OCI-M2 (cell line): ENCODE data around the gene PRKCA.
"Not testable (repeated sequence)": the region's sequence is repeated elsewhere in the genome, so short reads cannot be mapped to it uniquely, and the experiment has no call there.

Source experiments
- DNase-seq: peaks from one replicate; lab custom pipeline; 2025; ENCODE audit not compliant: unreplicated experiment; lab: John Stamatoyannopoulos, UW

Gene PRKCA

DNA sequence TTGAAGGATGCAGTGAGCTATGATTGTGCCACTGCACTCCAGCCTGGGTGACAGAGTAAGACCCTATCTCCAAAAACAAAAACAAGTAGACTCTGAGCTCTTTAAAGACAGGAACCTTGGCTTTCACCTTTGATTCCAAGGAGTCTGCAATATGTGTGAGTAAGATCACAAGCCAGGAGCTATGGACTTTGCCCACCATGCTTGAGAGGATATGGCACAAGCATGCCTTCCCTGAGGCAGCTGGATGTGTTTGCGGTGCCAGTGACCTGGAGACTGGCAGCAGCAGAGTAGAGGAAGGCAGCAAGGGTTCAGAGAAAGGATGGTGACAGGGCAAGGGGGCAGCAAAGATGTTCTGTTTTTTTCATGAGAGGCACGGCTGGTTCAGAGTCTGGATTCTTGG, 14.5 kb upstream of the PRKCA start:
- DNase-seq: no peak

DNA sequence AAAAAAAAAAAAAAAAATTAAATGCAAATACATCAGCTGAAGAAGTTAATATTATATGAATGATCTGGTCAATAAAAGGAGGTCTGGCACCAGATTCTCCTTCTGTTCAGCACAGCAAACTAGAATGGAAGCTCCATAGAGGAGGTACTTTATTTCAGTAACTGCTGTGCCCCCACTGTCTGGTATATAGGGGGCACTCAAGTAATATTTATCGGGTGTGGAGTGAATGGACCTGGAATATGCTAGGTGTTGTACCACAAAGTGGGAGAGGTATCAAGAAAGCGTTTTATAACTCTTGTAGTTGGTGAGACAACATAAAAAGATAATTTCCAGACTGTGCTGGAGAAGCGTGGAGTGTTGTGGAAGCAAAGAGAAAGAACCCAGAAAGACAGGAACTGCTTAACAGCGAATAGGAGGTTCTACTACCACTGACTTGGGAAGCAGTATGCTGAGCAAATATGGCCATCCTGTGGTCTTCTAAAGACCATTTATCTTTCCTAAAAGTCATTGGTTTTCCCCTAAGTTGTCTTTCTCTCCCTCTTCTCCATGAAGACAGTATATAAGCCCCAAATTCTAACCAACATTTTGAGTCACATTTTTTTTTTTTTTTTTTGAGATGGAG, 12.2 kb upstream of the PRKCA start:
- DNase-seq: no peak

DNA sequence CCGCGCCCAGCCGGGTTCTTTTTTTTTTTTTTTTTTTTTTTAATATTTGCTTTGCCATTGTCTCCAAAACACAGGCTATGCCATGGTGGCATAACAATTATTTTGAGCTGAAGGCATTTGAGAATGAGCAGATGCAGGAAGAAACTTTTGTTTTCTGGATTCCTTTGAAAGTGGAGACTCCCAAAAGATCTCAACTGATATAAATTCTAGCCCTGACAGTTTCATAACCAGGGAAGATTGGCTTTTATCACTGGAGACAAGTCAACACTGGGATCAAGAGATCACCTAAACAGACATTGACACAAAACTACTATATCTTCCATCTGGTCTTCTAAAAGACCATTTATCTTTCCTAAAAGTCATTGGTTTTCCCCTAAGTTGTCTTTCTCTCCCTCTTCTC, 10.1 kb upstream of the PRKCA start:
- no peak for DNase-seq

DNA sequence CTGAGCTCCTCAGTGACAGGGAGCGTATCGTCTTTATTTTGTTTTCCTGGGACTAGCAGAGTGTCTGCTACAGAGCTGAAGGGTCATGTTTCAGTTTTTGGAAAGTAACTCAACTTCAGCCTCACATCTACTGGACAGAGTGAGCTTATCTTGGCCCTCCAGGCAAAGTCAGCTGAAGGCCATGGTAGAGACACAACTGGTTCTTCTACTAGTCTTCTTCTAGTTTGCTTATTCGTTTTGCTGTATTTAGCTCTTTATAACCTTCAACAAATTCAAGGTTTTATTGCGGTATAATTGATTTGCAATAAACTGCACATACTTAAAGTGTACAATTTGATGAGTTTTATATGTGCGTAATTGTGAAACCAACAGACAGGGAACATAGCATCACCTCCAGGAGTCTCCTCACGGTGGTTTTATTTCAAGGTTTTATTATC, 6.1 kb upstream of the PRKCA start:
- DNase-seq: no peak

DNA sequence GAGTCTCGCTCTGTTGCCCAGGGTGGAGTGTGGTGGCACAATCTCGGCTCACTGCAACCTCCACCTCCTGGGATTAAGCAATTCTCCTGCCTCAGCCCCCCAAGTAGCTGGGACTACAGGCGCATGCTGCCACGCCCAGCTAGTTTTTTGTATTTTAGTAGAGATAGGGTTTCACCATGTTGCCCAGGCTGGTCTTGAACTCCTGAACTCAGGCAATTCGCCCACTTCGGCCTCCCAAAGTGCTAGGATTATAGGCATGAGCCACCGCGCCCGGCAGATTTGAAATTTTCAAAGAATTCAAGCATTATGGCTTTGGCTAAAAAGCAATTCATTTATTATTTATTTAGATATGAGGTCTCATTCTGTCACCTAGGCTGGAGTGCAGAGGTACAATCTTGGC, 5.0 kb upstream of the PRKCA start:
- DNase-seq: not testable (repeated sequence)

DNA sequence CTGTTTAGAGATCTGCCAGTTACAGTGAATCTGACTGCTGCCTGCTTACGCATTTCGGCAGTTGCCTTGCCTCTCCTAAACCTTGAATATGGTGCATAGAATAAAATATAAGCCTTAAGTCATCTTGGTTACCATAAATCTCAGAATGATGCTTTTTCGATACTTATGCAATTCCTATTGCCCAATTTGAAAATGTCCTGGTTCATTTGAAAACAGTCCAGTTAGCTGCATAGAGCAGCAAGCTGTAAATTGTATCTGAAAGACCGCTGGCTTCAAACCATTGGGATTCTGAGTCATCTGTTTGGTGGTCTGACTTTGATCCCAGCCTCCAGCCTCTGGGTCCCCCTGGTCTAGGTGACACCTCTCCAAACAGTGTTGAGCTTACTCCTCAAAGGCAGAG, 2.7 kb upstream of the PRKCA start:
- DNase-seq: no peak

DNA sequence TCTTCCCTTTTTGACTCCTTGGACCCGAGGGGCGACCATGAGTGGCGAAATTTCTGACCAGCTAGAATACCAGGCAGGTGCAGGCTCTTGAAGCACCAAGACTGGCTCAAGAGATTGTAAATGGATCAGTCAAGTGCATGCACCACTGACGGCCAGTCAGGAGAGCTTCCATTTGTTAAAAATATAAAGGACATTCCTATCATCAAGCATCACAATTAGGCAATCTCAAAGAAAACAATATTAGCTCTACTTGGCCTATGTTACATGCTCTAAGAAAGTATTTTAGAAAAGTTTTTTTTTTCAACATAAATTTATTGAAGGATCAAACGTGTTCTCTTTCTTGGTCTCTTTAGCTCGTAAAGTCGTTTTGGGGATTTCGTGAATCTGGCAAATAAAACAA, 1.5 kb upstream of the PRKCA start:
- DNase-seq: no peak

DNA sequence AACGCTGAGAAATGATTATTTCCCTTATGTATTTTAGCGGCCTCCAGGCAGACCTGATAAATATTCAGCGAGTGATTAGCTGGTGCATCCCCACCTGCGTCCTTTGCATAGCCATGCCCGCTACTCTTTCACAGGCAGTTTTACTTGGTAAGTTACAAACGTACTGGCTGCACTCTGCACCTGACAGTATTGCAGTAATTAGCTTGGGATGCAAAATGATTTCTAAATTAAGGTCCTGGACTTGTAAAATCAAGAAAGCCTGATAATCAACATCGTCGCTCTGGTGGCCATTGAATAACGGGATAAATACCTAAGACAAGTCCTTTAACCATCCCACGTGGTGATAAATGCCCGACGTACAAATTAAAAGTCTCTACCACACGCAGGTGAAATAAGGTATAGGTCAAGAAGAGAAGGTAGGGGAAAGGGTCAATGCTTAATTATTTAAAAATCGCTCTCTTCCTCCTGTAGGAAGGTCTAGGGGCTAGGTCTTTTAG, 998 bp upstream of the PRKCA start:
- no peak for DNase-seq

DNA sequence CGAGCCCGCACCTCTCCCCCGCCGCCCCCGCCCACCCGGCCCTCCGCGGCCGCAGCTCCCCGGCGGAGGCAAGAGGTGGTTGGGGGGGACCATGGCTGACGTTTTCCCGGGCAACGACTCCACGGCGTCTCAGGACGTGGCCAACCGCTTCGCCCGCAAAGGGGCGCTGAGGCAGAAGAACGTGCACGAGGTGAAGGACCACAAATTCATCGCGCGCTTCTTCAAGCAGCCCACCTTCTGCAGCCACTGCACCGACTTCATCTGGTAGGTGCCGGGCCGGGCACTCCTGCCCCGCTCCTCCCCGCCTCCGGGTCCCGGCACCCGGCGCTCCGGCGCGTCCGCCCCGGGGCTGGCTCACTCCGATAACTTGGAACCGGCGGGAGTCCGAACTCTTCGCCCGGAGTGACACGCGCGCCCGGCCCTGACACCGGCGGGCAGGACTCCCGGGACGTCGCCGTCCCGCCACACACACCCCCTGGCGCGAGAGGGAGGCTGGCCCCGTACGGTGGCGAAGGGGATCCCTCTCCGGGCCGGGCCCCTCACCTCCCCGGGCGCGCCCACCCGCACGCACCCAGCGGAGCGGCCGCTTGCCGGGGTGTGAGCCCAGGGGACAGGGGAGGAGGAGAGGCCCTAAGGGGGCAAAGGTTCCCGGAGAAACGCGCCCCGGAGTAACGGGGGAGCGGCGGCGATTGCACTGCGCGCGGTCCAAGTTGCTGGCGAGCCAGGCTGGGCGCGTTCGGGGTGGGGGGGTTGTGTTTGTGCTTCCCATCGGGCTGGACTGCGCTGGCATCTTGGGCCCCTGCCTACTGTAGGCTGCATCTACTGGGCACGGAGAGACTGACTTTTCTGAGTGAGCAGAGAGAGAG, 581 bp downstream of the PRKCA start:
- DNase-seq: no peak

DNA sequence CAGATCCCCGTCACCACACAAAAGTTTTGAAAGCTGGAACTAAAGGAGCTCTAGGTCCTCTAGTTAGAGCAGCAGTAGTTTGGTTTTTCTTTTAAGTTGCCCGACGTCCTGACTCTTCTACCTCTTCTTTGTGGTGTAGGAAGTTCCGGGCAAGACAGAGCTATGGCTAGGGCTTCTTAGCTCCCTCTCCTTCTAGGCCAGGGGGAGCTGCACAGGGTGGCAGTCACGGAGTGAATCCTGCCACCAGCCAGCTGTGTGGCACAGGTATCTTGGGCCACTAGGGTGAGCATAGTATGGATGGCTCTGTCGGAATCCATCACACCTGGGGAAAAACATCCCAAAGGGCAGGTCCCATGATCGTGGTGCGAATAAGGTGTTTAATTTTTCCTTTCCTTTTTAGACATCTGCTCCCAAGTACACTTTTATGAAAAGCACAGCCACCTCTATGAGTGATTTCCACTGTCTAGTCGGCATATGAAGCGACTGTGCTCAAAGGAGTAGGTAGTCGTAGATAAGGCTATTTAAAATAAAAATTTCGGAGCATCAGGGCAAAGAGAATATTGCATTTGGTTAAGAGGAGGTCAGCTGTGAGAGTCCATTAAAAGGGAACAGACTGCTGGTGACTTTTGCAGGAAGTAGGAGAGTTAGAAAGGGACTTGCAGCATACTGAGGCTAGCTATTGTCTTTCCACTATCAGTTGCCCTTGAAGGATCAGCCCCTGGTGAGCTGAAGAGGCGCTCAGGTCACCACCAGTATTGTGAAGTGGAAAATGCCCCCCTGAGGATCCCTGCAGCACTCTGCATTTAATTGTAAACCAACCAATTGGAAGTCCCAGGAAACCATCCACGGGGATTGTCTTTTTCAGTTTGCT, 2.1 kb downstream of the PRKCA start:
- DNase-seq: no peak

DNA sequence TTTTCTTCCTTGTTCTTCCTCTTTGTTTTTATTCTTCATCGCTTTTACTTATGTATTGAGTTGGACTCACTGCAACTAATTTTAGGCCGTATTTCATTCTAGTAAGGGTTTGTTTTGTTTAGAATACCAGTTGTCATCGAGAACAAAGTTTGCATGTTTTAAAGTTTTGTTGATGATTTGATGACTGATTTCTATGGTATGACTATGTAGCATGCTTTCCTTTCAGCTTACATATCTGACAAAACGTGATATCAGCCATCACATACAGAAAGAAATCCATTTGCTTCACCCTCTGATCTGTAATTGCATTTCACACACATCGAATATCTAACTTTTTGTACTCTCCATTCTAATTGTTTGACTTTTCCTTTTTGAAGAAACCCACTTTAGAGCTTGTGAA, 4.0 kb downstream of the PRKCA start:
- DNase-seq: no peak

DNA sequence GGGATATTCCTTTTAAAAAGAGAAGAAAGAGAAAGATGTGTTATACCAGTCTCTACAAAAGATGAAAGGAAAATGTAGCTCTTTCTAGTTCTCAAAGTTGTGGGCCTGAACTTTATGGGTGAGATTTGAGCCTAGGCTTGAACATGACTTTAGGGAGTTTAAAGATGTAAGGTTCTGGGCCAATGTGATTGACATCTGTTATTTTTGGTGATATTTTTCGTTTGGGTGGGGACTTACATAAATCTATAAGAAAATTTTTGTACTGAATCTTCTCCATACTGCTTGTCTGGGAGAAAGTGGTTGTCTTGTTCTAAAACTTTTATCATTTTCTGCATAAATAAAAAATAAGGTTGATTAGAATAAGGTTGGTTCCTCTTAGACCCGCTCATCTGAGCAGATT, 4.8 kb downstream of the PRKCA start:
- DNase-seq: no peak

DNA sequence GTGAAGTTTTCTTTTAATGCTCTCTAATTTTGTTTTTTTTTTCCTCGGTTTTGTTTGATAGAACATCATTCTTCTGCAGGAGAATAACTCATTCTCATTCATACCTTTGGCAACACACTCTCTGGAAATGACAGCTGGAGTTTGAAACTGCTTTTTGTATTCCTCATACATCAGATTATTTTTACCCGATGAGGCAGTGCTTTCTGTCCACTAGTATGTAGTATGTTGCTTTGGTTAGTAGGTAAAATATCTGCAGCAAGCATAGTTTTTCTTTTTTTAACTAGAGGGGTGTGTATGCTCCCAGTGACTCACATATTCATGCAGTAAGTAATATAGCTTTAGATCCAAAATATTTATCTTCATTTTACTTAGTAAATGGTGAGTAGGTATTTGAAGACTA, 6.4 kb downstream of the PRKCA start:
- no peak for DNase-seq

DNA sequence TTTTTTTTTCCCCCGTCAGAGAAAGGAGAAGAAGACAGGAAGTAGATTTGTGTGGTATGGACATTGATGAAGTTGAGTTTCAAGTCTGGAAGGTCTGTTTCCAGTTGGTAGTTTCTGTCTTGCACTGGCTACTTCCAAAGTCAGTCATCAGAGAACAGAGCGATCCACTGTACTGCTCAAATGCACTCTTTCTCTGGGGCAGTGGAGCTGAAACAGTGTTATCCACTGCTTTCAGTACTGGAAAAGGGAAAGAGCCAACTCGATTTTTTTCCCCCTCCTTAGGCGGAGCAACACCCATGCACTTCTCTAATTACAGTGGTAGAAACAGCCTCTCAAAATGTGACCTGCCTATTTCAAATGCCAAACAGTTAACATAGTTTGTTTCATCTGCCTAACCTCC, 7.4 kb downstream of the PRKCA start:
- no peak for DNase-seq

DNA sequence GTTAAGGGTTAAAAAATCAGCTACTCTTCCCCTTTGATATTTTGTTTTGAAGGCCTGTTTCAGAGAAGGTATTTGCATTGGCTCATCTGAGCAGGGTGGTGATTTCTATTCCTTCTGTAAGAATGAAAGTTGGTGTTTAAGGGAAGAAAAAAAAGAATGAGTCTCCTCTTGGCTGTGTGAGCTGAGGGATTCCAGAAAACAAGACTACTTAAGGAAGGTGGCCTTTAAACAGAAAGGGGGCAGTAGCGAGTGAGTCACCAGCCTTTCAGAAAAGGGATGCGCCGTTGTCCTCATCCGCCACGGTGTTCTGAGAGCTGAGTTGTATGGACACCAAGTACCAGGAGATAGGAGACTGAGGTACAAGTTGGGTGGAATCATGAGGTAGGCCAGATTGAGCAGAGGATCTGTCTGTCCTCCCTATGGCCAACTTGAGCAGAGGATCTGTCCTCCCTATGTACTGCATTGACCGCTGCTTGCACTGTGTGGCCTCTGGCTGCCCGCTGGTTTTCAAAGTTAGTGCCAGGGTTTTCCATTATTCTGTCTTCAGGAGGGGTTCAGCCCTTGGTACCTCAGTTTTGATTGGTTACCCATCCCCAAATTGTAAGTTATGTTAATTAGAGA, 8.2 kb downstream of the PRKCA start:
- no peak for DNase-seq

DNA sequence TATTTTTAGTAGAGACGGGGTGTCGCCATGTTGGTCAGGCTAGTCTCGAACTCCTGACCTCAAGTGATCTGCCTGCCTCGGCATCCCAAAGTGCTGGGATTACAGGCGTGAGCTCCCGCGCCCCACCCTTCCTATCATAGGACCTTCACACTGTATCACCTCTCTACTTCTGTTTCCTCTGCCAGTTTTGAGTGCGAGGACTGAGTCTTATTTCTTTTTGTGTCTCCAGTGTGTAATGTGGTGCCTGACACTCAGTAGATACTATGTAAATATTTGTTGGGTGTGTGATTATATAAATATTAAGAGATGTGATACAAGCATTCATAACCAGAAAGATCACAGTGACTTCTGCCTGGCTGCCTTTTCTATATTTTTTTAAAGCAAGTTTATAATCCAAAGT, 10.5 kb downstream of the PRKCA start:
- no peak for DNase-seq

DNA sequence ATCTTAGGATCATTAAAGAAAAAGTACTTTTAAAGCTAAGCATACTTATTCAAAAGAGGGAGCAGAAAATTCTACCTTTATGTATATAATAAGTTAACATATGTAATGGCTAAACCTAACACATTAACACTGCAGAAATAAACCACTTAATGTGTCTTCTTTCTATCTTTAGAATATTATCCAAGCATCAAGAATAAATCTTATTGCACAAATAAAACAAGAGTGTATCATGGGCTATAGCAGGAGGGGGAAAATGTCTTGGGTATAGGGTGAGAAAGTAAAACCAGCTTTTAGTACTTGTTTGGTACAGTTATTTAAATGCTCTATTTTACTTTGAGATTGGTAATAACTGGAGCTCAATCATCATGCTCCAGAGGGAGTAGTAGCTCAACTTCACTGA, 10.9 kb downstream of the PRKCA start:
- no peak for DNase-seq

DNA sequence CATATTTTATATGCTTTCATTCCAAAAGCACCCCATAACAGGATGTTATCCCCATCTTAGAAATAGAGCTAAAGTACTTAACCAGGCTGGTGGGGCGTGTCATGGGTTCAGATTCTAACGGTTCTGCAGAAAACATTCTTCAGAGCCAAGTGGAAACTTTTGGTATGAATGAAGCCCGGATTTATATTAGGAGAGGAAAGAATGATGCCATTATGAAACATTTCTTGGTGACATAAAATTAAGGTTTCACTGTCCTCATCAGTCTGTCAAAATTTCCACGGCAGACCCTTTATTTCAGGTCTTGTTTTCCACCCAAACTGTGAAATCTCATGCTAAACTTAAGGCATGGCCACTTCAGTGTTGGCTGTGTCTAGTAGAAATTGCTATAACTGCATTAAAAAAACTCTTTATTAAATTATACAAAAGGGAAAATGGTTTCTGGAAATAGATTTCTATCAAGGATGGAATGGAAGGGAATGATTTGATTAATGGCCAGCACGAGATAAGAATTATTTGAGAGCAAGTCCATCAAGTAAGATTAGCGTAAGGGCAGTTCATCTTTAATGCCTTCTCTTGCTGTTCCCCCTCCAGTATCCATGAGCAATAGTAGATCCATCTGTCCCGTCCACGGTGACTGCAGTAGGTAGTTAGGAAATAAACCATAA, 11.7 kb downstream of the PRKCA start:
- no peak for DNase-seq

DNA sequence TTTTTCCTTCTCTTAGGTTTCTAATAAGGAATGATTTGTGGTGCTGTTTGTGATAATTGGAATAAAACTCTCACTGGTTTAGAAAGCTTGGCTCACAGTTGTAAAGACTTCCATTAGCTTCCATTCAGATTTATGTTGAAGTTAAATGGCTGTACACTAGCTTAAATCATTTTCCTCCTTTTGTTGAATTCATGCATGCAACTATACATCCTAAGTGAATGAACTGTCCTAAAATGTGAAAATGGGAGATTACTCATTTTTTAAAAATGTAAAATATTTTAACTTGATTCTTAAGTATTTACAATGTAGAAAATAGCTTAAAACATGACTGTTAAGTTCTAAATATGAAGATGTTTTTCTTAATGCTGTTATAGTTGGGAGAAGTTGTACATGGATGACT, 15.2 kb downstream of the PRKCA start:
- DNase-seq: no peak

DNA sequence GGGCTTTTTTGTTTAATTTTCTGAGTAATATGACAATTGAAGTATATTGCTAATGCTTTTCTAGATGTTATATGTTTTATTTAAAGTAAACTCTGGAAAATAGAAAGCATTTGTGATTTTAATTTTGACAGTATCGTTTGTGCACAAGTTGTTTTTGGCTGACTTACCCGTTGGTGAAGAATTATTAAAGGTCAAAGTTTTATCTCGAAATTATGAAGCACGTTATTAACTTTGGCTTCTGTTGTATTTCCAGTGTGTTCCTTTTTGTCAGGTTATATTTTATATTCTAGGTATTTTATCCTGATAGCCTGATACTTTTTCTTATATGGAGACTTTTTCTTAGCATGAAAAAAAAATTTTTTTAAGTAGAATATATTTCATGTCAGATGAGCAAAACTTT, 16.8 kb downstream of the PRKCA start:
- DNase-seq: no peak

DNA sequence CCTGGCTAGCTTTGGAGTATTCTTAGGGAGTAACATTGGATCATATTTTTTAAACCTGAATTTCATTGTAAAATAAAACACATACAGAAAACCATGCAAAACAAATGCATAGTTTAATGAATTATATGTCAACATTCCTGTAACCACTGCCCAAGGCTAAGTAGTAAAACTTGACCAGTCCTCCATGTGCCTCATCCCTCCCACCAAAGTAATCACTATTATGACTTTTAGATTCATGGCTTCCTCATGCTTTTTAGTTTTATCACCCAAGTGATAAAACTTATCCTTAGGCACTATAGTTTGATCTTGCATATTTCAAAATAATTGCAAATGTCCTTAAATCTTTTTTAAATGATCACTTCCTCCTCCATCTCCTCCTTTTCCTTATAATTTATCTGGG, 20.4 kb downstream of the PRKCA start:
- no peak for DNase-seq
